Measurements from ENCODE around the gene ZNF292.
"Not testable (repeated sequence)": the region's sequence is repeated elsewhere in the genome, so short reads cannot be mapped to it uniquely, and the experiment has no call there.

ZNF292 gene

DNA sequence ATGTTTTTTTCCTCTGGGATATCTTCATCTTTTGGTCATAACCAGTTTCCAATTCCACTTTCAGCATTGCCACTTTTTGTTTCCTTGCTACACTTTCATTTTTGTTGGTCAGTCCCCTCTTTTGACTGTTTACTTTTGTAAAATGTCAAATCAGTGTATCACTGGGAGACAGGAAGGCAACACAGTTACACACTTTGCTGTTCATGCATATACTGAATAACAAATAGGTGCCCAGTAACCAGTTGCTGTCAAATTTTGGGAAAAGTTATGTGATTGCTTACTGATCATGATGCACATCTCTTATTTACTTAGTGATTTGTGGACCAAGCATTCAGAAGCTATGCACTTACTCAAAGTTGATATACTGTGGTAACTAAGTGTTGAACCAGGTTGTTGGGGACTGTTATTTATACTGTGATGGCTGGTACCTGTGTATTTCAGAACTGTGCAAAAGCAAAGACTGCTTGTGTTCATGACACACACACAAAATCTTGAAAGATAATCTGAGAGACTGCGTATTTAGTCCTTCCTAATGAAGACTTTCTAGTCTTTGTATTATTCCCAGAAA is 41.0 kb downstream of the ZNF292 start:
- Histone ChIP-seq H3K36me3 (peaks cover 1% of the 10 kb centered on the region; the same call in 1 of the 2 replicates), H3K4me3 (ENCODE audit: low read depth, low read length) (no peak overlapping the region), H3K9me3 (ENCODE audit: severe bottlenecking) (no peaks in the 10 kb centered on the region), H3K27ac (no peak overlapping the region), H3K27me3 (ENCODE audit: insufficient read depth, low read depth, severe bottlenecking) (no peaks in the 10 kb centered on the region)
- no peak for TF ChIP-seq CTCF (IDR thresholded peaks at IDR 0.05; ENCODE audit: low read depth, low read length)
- DNase-seq, result no peak

- no peak overlapping the region for H3K4me3 ChIP-seq (ENCODE audit: low read depth, low read length)
- TF ChIP-seq CTCF (IDR thresholded peaks at IDR 0.05; ENCODE audit: low read depth, low read length), result no peak
- H3K27ac ChIP-seq, result no peak overlapping the region
Observed at GRCh38 chr6:87197547-87197946, 42.2 kb downstream of the ZNF292 start.

DNA sequence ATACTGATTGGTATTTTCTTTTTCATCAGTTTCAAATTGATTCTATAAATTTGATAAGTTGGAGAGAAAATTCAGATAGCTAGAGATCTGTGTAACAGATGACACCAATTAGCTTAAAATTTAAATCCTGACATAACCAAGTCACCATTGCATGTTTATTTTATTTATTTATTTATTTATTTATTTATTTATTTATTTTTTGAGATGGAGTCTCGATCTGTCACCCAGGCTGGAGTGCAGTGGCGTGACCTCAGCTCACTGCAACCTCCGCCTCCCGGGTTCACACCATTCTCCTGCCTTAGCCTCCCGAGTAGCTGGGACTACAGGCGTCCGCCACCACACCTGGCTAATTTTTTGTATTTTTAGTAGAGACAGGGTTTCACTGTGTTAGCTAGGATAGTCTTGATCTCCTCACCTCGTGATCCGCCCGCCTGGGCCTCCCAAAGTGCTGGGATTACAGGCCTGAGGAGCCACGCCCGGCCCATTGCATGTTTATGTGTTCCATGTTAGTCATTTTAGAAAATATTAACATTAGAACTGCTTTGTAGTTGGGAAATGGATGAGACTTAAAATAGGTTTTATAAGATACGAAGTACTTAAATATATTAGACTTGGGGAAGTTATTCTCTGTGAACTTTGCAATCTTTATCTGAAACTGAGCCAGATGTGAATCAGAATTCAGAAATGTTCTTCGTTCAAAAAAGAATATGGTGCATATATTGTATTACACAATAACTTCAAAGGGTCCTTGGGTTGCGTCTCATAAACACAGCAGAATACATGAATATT is 42.9 kb downstream of the ZNF292 start:
- H3K4me3 ChIP-seq (ENCODE audit: low read depth, low read length); H3K27me3 ChIP-seq (ENCODE audit: insufficient read depth, low read depth, severe bottlenecking); DNase-seq; H3K27ac ChIP-seq; H3K36me3 ChIP-seq; H3K9me3 ChIP-seq (ENCODE audit: severe bottlenecking): not testable (repeated sequence)

More at GRCh38 chr6:87197547-87197946, 42.2 kb downstream of the ZNF292 start:
- DNase-seq, result no peak
- no peaks in the 10 kb centered on the region for H3K27me3 ChIP-seq (ENCODE audit: insufficient read depth, low read depth, severe bottlenecking)
- H3K9me3 ChIP-seq (ENCODE audit: severe bottlenecking), result no peaks in the 10 kb centered on the region
- H3K36me3 ChIP-seq, result peaks cover 4% of the 10 kb centered on the region; the same call in 1 of the 2 replicates

DNA sequence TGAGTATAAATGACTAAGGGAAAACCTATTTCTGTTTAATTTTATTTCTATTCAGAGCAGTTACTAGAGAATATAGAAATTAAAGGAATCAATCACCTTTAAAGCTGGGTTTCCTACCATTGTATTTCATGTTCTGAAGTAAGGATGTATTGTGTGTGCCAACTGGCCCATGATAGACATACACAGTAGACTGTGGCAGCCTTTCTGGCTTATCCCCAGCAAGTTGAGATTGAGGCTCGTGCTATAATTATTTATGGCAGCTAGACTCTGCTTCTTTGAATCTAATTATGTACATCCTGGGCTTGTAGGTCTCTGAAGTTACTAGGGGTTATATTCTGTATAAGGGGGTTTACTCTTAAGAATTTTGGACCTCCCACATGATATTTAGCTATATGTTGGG is 44.4 kb downstream of the ZNF292 start:
- Histone ChIP-seq H3K4me3 (ENCODE audit: low read depth, low read length) (no peak overlapping the region), H3K27me3 (ENCODE audit: insufficient read depth, low read depth, severe bottlenecking) (no peaks in the 10 kb centered on the region), H3K9me3 (ENCODE audit: severe bottlenecking) (no peaks in the 10 kb centered on the region), H3K27ac (no peak overlapping the region), H3K36me3 (peaks cover 4% of the 10 kb centered on the region; the same call in 1 of the 2 replicates)
- DNase-seq, result no peak
- TF ChIP-seq CTCF (IDR thresholded peaks at IDR 0.05; ENCODE audit: low read depth, low read length), result no peak

GRCh38 chr6:87200469-87201175 is 45.3 kb downstream of the ZNF292 start:
- no peak overlapping the region for H3K4me3 ChIP-seq (ENCODE audit: low read depth, low read length)
- no peak overlapping the region for H3K27ac ChIP-seq
- DNase-seq, result no peak
- no peak for TF ChIP-seq CTCF (IDR thresholded peaks at IDR 0.05; ENCODE audit: low read depth, low read length)
- peaks cover 4% of the 10 kb centered on the region; the same call in 1 of the 2 replicates for H3K36me3 ChIP-seq
- no peaks in the 10 kb centered on the region for H3K27me3 ChIP-seq (ENCODE audit: insufficient read depth, low read depth, severe bottlenecking)
- H3K9me3 ChIP-seq (ENCODE audit: severe bottlenecking), result no peaks in the 10 kb centered on the region

- Histone ChIP-seq H3K4me3 (ENCODE audit: low read depth, low read length) (no peak overlapping the region), H3K27me3 (ENCODE audit: insufficient read depth, low read depth, severe bottlenecking) (no peaks in the 10 kb centered on the region), H3K36me3 (peaks cover 7% of the 10 kb centered on the region; the same call in 1 of the 2 replicates), H3K27ac (no peak overlapping the region), H3K9me3 (ENCODE audit: severe bottlenecking) (no peaks in the 10 kb centered on the region)
- no peak for TF ChIP-seq CTCF (IDR thresholded peaks at IDR 0.05; ENCODE audit: low read depth, low read length)
- DNase-seq, result no peak
Observed at GRCh38 chr6:87203448-87204023, 48.2 kb downstream of the ZNF292 start.

All from WERI-Rb-1 (cell line).